HEK293 (cell line): ENCODE measurements around the gene OR1K1.

Experiments
- KLF10 ChIP-seq: fragments of 450-650 bp; IDR thresholded peaks from 2 replicates; pipeline ENCODE4 v1.5.1; 2018; ENCODE audit warnings: missing biosample characterization, mild to moderate bottlenecking, missing genetic modification characterization
- ZBTB8A ChIP-seq: fragments of 450-650 bp; formaldehyde crosslinking; IDR thresholded peaks from 2 replicates; pipeline ENCODE4 v1.5.1; 2016; ENCODE audit warnings: missing biosample characterization, missing genetic modification characterization
- ZNF175 ChIP-seq: fragments of 450-650 bp; formaldehyde crosslinking; IDR thresholded peaks from 2 replicates; pipeline ENCODE4 v1.5.1; 2016; ENCODE audit warnings: missing biosample characterization, missing genetic modification characterization
- ZNF274 ChIP-seq, 2 experiments: fragments of 200-500 bp in 1 of 2; fragments of 450-650 bp in 1 of 2; sonication (Bioruptor generic) in 1 of 2; formaldehyde crosslinking in 1 of 2; IDR thresholded peaks; 2 replicates each; pipeline versions ENCODE4 v1.5.1 to v1.6.1; 2014 to 2016; ENCODE audit warnings: borderline replicate concordance in 1 of 2, inconsistent platforms in 1 of 2, low read length in 1 of 2, missing biosample characterization in 1 of 2, missing genetic modification characterization in 1 of 2
- ZNF324 ChIP-seq: fragments of 450-650 bp; formaldehyde crosslinking; IDR thresholded peaks from 2 replicates; pipeline ENCODE4 v1.5.1; 2016; ENCODE audit warnings: missing biosample characterization, missing genetic modification characterization
- ZNF354C ChIP-seq: fragments of 450-650 bp; formaldehyde crosslinking; IDR thresholded peaks from 2 replicates; pipeline ENCODE4 v1.5.1; 2016; ENCODE audit warnings: missing biosample characterization, missing genetic modification characterization, low read depth, borderline replicate concordance
- ZNF670 ChIP-seq: fragments of 450-650 bp; formaldehyde crosslinking; IDR thresholded peaks from 2 replicates; pipeline ENCODE4 v1.5.1; 2016; ENCODE audit warnings: missing biosample characterization, missing genetic modification characterization, low read depth
- ZNF76 ChIP-seq: fragments of 450-650 bp; formaldehyde crosslinking; IDR thresholded peaks from 2 replicates; pipeline ENCODE4; 2016; ENCODE audit warnings: low read depth, missing biosample characterization, missing genetic modification characterization, borderline replicate concordance
- ZNF768 ChIP-seq: fragments of 450-650 bp; formaldehyde crosslinking; IDR thresholded peaks from 2 replicates; pipeline ENCODE4 v1.5.1; 2018; ENCODE audit warnings: missing biosample characterization, mild to moderate bottlenecking, missing genetic modification characterization
- ZNF792 ChIP-seq: fragments of 450-650 bp; formaldehyde crosslinking; IDR thresholded peaks from 2 replicates; pipeline ENCODE4 v1.5.1; 2016; ENCODE audit warnings: missing biosample characterization, missing genetic modification characterization
- TF ChIP-seq, protein P1 (sequence below): fragments of 450-650 bp; formaldehyde crosslinking; IDR thresholded peaks from 2 replicates; pipeline ENCODE4 v1.5.1; 2016; ENCODE audit warnings: missing biosample characterization, missing genetic modification characterization
- TF ChIP-seq, protein P2 (sequence below): fragments of 450-650 bp; formaldehyde crosslinking; conservative IDR thresholded peaks from 2 replicates; pipeline ENCODE4 v1.5.1; 2016; ENCODE audit warnings: low read depth, missing biosample characterization, missing genetic modification characterization

DNA sequence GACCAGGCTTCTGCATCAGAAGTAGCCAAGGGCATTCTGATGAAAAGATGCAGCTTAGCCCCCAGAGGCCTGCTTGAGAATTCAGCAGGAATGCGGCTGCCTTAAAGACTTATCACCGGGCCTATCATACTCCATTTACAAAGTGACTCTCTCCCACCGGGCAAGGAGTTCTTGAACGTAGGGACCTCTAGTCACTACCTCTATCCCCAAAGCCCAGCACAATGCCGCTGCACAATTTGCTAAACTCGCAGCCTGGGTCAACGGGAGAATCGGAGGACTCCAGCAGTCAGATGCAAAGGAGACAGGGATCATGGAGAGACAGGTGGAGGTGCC lies 27.8 kb downstream of the OR1K1 start:
- TF ChIP-seq, protein P1, sequence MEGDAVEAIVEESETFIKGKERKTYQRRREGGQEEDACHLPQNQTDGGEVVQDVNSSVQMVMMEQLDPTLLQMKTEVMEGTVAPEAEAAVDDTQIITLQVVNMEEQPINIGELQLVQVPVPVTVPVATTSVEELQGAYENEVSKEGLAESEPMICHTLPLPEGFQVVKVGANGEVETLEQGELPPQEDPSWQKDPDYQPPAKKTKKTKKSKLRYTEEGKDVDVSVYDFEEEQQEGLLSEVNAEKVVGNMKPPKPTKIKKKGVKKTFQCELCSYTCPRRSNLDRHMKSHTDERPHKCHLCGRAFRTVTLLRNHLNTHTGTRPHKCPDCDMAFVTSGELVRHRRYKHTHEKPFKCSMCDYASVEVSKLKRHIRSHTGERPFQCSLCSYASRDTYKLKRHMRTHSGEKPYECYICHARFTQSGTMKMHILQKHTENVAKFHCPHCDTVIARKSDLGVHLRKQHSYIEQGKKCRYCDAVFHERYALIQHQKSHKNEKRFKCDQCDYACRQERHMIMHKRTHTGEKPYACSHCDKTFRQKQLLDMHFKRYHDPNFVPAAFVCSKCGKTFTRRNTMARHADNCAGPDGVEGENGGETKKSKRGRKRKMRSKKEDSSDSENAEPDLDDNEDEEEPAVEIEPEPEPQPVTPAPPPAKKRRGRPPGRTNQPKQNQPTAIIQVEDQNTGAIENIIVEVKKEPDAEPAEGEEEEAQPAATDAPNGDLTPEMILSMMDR (tag by site-specific recombination): no peak
- TF ChIP-seq ZNF768 (tag by site-specific recombination) (no peak), ZNF274 (IDR thresholded peaks at IDR 0.05; ENCODE audit: low read length) (no peak), ZNF274 (tag by site-specific recombination; IDR thresholded peaks at IDR 0.05; ENCODE audit: borderline replicate concordance) (no peak), ZNF792 (no peak), ZNF324 (tag by site-specific recombination) (no peak), ZBTB8A (tag by site-specific recombination) (no peak), ZNF354C (tag by site-specific recombination) (no peak), KLF10 (tag by site-specific recombination) (no peak), ZNF670 (no peak), ZNF76 (no peak), ZNF175 (tag by site-specific recombination) (no peak)
- TF ChIP-seq, protein P2, sequence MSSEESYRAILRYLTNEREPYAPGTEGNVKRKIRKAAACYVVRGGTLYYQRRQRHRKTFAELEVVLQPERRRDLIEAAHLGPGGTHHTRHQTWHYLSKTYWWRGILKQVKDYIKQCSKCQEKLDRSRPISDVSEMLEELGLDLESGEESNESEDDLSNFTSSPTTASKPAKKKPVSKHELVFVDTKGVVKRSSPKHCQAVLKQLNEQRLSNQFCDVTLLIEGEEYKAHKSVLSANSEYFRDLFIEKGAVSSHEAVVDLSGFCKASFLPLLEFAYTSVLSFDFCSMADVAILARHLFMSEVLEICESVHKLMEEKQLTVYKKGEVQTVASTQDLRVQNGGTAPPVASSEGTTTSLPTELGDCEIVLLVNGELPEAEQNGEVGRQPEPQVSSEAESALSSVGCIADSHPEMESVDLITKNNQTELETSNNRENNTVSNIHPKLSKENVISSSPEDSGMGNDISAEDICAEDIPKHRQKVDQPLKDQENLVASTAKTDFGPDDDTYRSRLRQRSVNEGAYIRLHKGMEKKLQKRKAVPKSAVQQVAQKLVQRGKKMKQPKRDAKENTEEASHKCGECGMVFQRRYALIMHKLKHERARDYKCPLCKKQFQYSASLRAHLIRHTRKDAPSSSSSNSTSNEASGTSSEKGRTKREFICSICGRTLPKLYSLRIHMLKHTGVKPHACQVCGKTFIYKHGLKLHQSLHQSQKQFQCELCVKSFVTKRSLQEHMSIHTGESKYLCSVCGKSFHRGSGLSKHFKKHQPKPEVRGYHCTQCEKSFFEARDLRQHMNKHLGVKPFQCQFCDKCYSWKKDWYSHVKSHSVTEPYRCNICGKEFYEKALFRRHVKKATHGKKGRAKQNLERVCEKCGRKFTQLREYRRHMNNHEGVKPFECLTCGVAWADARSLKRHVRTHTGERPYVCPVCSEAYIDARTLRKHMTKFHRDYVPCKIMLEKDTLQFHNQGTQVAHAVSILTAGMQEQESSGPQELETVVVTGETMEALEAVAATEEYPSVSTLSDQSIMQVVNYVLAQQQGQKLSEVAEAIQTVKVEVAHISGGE (tag by site-specific recombination): no peak
